ENCODE results near the gene MRPS34. TPM values are rescaled to one million over a fixed set of nuclear protein-coding genes. Genes with fewer than 3 reads are reported as not detected.

Gene MRPS34
- total RNA-seq, 4 donors from 2014 or later: 44.4 to 72.8 (median 61.3) TPM

DNA sequence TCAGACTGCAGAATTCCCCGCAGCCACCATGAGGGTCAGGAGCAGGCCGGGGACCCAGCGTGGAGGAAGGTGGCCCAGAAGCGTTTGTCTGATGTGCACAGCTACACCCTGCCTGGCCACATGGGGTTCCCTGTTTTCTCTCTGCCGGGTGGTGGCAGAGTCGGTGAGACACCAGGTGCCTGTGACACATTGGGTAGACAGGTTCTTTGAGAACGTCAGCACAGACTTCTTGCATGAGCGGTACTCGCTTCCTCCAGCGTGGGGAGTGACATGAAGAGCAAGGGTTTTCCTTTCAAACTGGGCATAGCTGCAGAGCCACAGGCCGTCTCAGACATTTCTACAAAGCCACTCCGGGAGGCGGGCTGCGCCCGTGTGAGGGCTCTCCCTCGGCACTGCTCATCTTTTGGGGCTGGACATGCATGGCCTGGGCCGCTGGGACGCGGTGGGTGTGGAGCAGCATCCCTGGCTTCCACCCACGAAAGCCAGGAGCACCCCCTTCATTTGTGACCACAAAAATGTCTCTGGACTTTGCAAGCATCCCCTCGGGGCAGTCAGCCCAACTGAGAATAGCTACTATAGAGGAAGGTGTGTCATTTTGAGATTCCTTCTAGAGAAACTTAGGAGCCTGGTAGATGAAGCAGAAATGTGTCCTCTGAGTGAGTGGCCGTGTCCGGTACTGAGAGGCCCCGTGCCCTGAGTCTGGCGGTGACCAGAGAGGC is 27.6 kb downstream of the MRPS34 start:
- no peaks in the 10 kb centered on the region for H3K27me3 ChIP-seq
- H3K36me3 ChIP-seq: peaks cover 0 to 98% of the 10 kb centered on the region in 2 donors
- no peak for TF ChIP-seq POLR2AphosphoS5 (IDR thresholded peaks at IDR 0.05)
- no peak for TF ChIP-seq EP300 (IDR thresholded peaks at IDR 0.05)
- no peak for TF ChIP-seq POLR2A (IDR thresholded peaks at IDR 0.05)
- TF ChIP-seq, protein P1, sequence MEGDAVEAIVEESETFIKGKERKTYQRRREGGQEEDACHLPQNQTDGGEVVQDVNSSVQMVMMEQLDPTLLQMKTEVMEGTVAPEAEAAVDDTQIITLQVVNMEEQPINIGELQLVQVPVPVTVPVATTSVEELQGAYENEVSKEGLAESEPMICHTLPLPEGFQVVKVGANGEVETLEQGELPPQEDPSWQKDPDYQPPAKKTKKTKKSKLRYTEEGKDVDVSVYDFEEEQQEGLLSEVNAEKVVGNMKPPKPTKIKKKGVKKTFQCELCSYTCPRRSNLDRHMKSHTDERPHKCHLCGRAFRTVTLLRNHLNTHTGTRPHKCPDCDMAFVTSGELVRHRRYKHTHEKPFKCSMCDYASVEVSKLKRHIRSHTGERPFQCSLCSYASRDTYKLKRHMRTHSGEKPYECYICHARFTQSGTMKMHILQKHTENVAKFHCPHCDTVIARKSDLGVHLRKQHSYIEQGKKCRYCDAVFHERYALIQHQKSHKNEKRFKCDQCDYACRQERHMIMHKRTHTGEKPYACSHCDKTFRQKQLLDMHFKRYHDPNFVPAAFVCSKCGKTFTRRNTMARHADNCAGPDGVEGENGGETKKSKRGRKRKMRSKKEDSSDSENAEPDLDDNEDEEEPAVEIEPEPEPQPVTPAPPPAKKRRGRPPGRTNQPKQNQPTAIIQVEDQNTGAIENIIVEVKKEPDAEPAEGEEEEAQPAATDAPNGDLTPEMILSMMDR (IDR thresholded peaks at IDR 0.05): no peak
- WGBS, 2 donors (ENCODE audit: low coverage in 1 of 2): 33% methylated on average over 1 of the region's 25 CpGs; no CpG with 5 or more reads in 1 of the 2 donors
- no peak for ATAC-seq
- H3K4me1 ChIP-seq: no peaks in the 10 kb centered on the region
- H3K4me3 ChIP-seq: no peak overlapping the region
- no peak overlapping the region for H3K27ac ChIP-seq
- no peaks in the 10 kb centered on the region for H3K9me3 ChIP-seq

DNA sequence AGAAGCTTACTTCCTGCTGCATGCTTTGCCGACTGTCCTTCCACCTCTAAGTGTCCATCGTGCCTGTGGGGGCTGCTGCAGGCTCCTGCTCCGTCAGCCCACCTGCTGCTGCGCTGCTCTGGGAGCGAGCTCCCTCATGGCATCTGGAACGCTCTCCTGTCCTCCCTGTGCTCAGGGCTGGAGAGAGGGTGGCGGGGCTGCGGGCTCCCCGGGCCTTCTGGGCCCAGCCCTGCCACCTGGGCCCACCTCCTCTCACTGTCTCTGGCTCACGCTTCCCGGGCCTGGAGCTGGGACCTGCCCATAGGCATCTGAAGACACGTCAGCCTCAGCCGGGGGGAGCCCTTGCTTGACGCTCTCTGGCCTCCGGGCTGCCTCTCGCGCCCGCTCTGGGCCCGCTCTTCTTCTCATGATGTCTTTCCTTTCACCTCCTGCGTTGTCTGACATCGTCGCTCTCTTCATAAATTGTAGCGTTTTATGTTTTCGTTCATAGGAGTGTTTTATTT is 28.5 kb downstream of the MRPS34 start:
- Histone ChIP-seq H3K27ac (no peak overlapping the region), H3K9me3 (no peaks in the 10 kb centered on the region), H3K4me1 (no peaks in the 10 kb centered on the region), H3K36me3 (peaks cover 0 to 91% of the 10 kb centered on the region in 2 donors), H3K27me3 (no peaks in the 10 kb centered on the region), H3K4me3 (no peak overlapping the region)
- no peak for ATAC-seq
- TF ChIP-seq, protein P1 (IDR thresholded peaks at IDR 0.05): no peak
- TF ChIP-seq POLR2AphosphoS5 (IDR thresholded peaks at IDR 0.05) (no peak), POLR2A (IDR thresholded peaks at IDR 0.05) (no peak), EP300 (IDR thresholded peaks at IDR 0.05) (no peak)
- 85 to 88% methylated on average over 13 to 14 of the region's 24 CpGs for WGBS, 2 donors (ENCODE audit: low coverage in 1 of 2)

DNA sequence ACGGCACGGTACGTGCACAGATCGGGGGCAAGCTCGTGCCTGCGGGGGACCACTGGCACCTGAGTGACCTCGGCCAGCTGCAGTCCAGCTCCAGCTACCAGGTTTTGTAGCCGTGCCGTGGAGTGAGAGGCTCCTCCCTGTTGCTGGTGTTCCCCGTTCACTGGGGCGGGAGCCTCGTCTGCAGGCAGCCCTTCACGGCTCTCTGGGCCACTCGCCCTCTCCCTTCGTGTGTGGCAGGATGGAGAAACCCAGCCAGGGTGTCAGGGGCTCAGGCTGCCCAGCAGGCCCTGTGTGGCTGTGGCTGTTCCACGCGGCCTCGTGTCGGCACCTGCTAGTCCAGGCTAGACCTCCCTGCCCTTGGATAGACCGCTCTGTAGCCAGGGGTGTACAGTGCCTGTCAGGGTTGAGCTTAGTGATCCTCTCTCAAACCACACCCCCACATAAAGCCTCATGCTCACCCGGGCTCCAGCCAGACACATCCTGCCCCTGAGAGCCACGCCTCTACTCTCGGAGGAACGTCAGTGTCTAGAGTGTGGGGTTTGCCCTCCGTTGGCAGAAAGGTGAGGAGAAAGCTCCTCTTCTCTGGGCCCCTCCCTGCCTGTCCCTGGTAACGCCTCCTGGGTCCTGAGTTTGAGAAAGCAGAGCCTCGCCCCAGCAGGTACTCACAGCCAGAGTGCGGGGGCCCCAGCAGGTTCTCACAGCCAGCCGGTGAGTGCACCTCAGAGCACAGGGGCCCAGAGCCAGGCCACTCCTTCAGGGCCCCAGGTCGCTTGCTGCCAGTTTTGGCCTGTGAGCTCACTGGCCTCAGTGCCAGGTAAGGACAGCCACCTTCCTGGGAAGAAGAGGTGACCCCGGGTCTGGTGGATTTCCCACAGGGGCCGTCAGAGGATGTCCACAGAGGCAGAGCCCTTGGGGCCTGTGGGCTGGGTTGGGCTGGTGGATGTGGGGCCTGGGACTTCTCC is 29.3 kb downstream of the MRPS34 start:
- no peak overlapping the region for H3K27ac ChIP-seq

DNA sequence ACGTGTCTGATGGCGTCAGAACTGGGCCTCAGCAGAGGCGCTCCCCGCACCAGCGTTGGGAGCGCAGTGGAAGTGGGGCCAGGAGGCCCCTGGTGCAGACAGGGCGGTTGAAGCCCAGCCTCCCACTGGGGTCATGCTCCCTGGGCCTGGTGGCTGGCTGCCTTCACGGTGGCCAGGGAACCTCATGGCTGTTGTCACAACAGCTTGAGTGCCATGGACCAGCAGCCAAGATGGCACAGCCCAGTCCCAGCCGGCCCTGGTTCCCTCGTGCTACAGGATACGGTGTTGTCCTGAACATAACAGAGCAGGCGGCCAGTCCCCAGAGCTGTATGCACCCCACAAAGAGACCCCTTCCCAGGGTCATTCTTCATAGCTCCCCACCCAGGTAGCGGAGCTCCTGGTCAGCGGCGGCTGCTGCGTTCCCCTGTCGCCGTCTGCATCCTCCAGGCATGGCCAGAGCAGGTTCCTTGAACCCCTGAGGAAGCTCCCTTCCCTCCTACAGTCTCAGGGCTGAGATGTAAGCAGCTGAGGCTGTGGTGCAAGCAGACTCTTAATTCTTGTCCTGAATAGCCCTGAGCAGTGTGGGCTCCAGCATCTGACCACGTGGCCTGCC is 31.3 kb downstream of the MRPS34 start:
- TF ChIP-seq EP300 (IDR thresholded peaks at IDR 0.05) (no peak), POLR2A (IDR thresholded peaks at IDR 0.05) (no peak), POLR2AphosphoS5 (IDR thresholded peaks at IDR 0.05) (no peak)
- TF ChIP-seq, protein P1 (IDR thresholded peaks at IDR 0.05): no peak
- ATAC-seq: no peak
- H3K4me3 ChIP-seq: no peak overlapping the region
- 100% methylated on average over 2 of the region's 19 CpGs; no CpG with 5 or more reads in 1 of the 2 donors for WGBS, 2 donors (ENCODE audit: low coverage in 1 of 2)
- H3K9me3 ChIP-seq: no peaks in the 10 kb centered on the region
- no peaks in the 10 kb centered on the region for H3K4me1 ChIP-seq
- H3K27me3 ChIP-seq: no peaks in the 10 kb centered on the region
- H3K36me3 ChIP-seq: peaks cover 0 to 64% of the 10 kb centered on the region in 2 donors
- H3K27ac ChIP-seq: no peak overlapping the region

More for the DNA sequence above, 29.3 kb downstream of the MRPS34 start:
- no peaks in the 10 kb centered on the region for H3K4me1 ChIP-seq
- 93% methylated on average over 5 of the region's 32 CpGs; no CpG with 5 or more reads in 1 of the 2 donors for WGBS, 2 donors (ENCODE audit: low coverage in 1 of 2)
- TF ChIP-seq POLR2A (IDR thresholded peaks at IDR 0.05) (no peak), POLR2AphosphoS5 (IDR thresholded peaks at IDR 0.05) (no peak), EP300 (IDR thresholded peaks at IDR 0.05) (no peak)
- TF ChIP-seq, protein P1 (IDR thresholded peaks at IDR 0.05): no peak
- H3K4me3 ChIP-seq: no peak overlapping the region
- no peaks in the 10 kb centered on the region for H3K27me3 ChIP-seq
- no peak for ATAC-seq
- H3K9me3 ChIP-seq: no peaks in the 10 kb centered on the region
- H3K36me3 ChIP-seq: peaks cover 0 to 84% of the 10 kb centered on the region in 2 donors

Measured in gastroesophageal sphincter (tissue), 4 donors.